HG03025 (cell line): ENCODE measurements around the gene ANG.

Source experiments
- ATAC-seq: cut with Tn5 transposase; IDR thresholded peaks from one replicate; pipeline ENCODE4 v1.9.1; 2021; ENCODE audit warnings: mild to moderate bottlenecking, moderate library complexity; ENCODE audit not compliant: unreplicated experiment, low FRiP score

ANG gene

DNA sequence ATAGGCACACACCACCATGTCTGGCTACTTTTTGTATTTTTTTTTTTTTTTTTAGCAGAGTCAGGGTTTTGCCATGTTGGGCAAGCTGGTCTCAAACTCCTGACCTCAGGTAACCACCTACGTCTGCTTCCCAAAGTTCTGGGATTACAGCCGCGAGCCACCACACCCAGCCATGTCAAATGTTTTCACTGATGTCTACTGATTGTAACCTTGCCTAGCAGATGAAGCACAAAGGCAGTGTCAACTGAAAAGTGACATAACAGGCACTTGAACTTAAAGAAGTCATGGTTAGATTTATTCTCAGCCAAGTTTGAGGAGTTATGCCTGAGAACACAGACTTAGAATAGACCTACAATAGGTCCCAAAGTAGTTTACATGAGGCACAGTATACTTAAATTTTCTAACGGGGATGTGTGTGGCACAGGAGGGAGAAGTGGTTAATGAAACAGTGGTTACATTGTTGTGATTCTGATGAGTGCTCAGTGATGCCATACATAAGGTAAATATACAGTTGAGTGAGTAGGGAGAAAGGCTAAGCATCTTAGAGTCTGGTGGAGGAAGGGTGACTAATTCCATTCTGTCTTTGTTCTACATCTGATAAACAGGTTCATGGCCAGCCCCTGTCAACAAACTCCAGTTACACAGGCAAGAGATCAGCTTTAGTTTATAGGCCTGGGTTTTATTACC is 16.8 kb upstream of the ANG start:
- ATAC-seq = no peak

DNA sequence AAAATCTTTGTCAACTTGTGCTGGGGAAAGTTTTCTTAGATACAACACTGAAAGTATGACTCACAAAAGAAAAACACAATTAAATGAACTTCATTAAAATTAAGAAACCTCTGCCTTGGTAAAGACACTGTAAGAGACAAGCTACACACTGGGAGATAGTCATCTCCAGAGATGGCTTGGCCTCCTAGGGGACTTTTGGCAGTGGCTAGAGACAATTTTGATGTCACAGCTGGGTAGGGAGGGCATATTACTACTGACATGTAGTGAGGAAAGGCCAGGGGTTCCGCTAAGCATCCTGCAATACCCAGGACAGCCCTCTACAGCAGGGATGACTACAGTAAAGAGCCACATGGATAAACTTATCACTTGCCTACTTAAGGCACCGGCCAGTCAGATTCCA is 12.9 kb upstream of the ANG start:
- ATAC-seq = no peak

GRCh38 chr14:20676072-20676471 is 12.5 kb upstream of the ANG start:
- no peak for ATAC-seq

GRCh38 chr14:20679907-20680306 is 8.7 kb upstream of the ANG start:
- no peak for ATAC-seq

DNA sequence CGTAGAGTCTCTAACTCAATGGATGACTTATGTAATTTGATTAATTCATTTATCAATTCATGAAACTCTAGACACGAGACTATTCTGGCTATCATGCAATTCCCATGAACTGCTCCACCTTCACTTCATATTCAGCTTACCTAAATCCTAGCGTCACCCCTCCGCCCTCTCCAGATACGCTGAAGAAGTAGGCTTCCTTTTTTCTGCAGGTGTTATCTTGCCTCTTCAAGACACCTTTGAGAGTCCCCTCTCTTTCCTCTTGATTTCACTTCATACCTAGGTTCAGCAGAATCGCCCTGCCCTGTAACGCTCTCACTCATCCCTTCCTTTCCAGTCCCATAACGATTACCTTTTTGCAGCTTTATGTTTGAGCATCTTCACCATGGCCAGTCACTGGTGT is 8.2 kb upstream of the ANG start:
- ATAC-seq = no peak

DNA sequence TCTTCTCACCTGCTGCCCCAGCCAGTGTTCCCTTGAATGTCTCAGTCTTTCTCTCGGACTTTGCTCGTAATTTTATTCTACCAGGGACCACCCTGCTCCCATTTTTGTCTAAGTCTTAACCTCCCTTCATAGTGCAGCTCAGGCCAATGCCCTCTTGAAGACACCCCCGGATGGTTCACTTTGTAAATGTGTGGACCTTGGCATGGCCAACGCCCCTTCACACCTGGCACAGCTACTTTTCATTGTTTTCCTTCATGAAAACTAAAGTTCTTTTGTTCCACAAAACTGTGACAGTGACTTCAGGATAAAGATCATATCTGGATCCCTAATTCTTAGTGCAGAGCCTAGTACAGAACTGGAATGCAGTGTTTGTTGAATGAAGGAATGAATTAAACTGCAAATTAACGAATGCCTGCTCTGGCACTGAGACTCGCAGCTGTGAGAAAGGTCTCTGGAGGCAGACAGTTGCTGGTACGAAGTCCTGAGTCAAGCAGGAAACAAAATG is 7.7 kb upstream of the ANG start:
- ATAC-seq = no peak

- ATAC-seq = no peak
Measured at GRCh38 chr14:20681348-20682126, 7.0 kb upstream of the ANG start.

DNA sequence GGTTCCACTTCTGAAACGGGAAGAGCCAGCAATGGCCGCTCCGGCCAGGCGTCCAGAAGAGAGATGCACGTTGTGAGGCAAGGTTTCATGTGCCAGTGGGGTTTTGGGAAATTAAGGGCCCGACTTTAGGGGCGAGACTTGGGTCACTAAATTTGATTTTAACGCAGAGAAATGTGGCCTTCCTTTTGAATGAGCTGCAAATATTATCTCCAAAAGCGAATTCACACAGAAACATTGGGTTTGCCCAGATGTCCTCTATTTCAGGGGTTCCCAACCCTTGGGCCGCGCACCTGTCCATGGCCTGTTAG is 6.5 kb upstream of the ANG start:
- no peak for ATAC-seq

DNA sequence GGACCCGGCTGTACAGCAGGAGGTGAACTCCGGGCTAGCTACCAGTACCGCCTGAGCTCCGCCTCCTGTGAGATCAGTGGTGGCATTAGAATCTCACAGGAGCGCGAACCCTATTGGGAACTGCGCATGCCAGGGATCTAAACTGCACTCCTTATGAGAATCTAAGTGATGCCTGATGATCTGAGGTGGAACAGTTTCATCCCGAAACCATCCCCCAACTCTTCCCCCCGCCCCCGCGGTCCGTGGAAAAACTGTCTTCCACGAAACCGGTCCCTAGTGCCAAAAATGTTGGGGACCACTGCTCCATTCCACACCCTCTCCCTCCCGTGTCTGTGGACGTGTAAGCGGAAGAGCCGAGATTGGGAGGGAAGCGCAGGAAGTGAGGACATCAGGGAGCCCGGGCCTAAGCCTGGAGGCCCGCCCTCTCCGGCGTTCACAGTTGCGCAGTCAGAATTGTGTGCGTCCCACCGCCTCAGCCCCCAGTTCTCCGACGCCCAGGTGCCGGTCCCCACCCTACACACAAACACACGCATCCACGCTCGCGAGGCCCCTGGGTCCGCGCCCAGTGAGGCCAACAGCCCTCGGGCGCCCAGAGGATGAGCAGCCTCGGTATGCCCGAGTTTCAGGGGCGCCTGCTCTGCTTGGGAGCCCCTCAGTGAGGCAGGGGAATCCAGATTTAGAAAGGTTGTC is 6.0 kb upstream of the ANG start:
- peak; percentile 31 for ATAC-seq

- ATAC-seq = peak; percentile 24
Measured at GRCh38 chr14:20683125-20683890, 5.3 kb upstream of the ANG start.

DNA sequence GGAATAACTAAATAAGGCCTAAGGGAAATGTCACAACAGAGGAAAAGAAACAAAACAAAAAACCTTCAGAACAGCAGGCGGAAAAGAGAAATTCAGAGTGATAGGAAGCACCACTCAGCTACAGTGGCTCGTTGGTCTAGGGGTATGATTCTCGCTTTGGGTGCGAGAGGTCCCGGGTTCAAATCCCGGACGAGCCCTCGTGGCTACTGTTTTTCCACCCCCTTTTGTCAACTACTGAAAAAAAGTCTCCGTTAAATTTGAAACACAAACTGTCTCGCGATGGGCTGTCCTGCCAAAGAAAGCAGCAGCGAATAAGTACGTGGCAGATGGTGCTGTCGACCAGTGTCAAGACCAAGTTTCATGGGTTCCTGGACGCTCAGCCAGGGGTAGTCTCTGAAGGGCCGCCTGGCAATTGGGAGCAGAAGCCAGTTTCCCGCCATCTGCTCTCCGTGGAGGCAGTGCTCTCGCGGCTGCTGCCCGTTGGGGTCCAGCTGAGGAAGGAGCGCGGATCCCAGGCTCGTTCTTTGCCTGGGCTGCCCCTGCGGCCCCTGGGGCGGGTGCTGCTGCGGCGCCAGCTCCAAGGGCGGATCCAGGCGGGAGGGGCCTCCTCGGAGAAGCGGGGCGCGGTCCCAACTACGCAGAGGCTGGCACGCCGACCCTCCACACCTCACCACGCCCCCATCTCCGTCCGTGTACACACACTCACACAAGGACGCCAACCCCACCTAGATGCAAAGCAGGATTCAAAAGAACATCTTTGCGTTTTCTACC is 4.5 kb upstream of the ANG start, which contains the start of gene RNASE4:
Gene RNASE4 (plus strand): TSS at position 670 of the 771 bp plus-strand sequence. CDS start 14,812 bp downstream, outside the sequence.
- ATAC-seq = no peak

DNA sequence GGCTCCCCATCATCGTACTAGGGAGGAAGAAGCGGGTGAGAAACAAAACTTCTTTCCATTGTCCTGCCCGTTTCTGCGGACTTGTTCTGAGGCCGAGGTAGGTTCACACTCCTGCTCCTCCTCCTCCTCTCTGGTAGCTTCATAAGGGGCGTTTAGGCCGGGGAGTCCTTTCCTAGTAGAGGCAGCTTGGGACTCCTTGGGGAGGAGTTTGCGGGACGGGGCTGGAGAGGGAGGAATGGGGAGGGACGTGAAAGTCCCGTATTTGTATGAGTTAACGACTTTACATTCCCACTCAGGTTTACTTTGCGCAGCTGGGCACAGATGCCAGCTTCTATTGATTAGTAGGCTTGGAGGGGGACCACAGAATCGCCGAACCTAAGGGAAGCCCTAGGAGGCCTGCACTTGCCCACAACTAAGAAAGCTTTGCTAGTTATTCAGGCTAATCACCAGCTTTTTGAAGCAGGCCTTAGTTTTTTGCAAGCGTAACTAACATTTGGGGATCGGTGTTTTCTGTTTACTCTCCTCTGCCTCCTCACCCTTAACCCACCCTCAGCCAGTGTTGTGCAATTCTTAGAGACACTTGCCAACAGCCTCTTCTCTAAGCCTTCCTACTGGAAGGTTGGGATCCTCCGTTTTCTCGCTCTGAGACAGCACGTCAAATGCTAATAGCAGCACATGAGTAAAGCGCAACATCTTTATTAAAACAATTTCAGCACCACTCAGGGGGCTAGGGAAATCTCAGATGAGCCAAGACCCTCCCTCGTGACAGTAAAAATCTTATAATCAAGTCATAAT is 3.7 kb upstream of the ANG start:
- no peak for ATAC-seq

- no peak for ATAC-seq
Measured at GRCh38 chr14:20686386-20687143, 2.0 kb upstream of the ANG start.

- no peak for ATAC-seq
Measured at GRCh38 chr14:20687362-20688166, 1.0 kb upstream of the ANG start.

GRCh38 chr14:20690848-20691640 is 2.5 kb downstream of the ANG start:
- ATAC-seq = peak; percentile 70

GRCh38 chr14:20692116-20692751 is 3.7 kb downstream of the ANG start:
- no peak for ATAC-seq
